ENCODE results near the gene SEM1. TPM values are rescaled to one million over a fixed set of nuclear protein-coding genes. Genes with fewer than 3 reads are reported as not detected.

SEM1 gene
- total and polyA plus RNA-seq, 2 of the 8 experiments (the other 6 are each of a cell fraction or from before 2014, with no cell fraction given), result 20.8 to 75.3 TPM

- Histone ChIP-seq H4K8ac (ENCODE audit: extremely low read depth, insufficient read depth, low read length) (no peak overlapping the region), H3K79me1 (ENCODE audit: low read depth, low read length) (no peaks in the 10 kb centered on the region), H3K4ac (replicated peaks; ENCODE audit: insufficient read length, low read depth, low read length) (no peak overlapping the region), H3K23me2 (ENCODE audit: low read depth, low read length) (no peaks in the 10 kb centered on the region; the same call in 1 of the 2 replicates), H2BK20ac (ENCODE audit: low read length) (no peak overlapping the region), H2BK120ac (replicated peaks; ENCODE audit: low read depth, low read length) (no peak overlapping the region), H3K36me3 (ENCODE audit: control insufficient read depth in 2 of 4, insufficient read depth in 4 of 4, low read length in 3 of 4) (no peaks in the 10 kb centered on the region), H3K4me1 (replicated peaks in 1 of 4; ENCODE audit: control insufficient read depth in 3 of 4, insufficient read depth in 4 of 4, low read length in 3 of 4) (no peaks in the 10 kb centered on the region), H2AFZ (ENCODE audit: low read length) (no peak overlapping the region), H3K14ac (ENCODE audit: insufficient read length) (no peak overlapping the region), H3K9me3 (ENCODE audit: insufficient read depth in 2 of 2, low read depth in 1 of 2, low read length in 1 of 2) (no peaks in the 10 kb centered on the region), H2AK5ac (ENCODE audit: low read depth, low read length) (no peak overlapping the region), H3K9ac (replicated peaks in 1 of 4; ENCODE audit: extremely low read depth in 1 of 4, low read depth in 3 of 4, low read length in 3 of 4) (no peak overlapping the region), H4K5ac (ENCODE audit: insufficient read length, low read depth, low read length) (no peak overlapping the region), H4K91ac (replicated peaks; ENCODE audit: insufficient read length, low read length) (no peak overlapping the region), H3K4me3 (ENCODE audit: extremely low read depth in 1 of 4, insufficient read depth in 2 of 4, low read depth in 3 of 4, low read length in 4 of 4) (no peak overlapping the region), H3K18ac (ENCODE audit: extremely low read depth, low read length) (no peak overlapping the region), H3K27ac (ENCODE audit: low read depth, low read length) (no peak overlapping the region), H3K4me2 (ENCODE audit: insufficient read depth in 1 of 2, low read depth in 2 of 2, low read length in 2 of 2) (no peak overlapping the region), H2BK5ac (ENCODE audit: low read depth, low read length) (no peak overlapping the region), H3K23ac (ENCODE audit: insufficient read length) (no peak overlapping the region), H2BK12ac (ENCODE audit: low read depth, low read length) (no peak overlapping the region), H3K56ac (replicated peaks; ENCODE audit: insufficient read length, low read depth, low read length) (no peak overlapping the region), H2BK15ac (ENCODE audit: low read length) (no peak overlapping the region), H3K79me2 (ENCODE audit: control insufficient read depth in 1 of 2, insufficient read depth in 2 of 2, low read length in 2 of 2) (no peaks in the 10 kb centered on the region), H4K20me1 (replicated peaks in 1 of 2; ENCODE audit: control insufficient read depth in 1 of 2, insufficient read depth in 2 of 2, low read length in 2 of 2) (peaks cover 0 to 2% of the 10 kb centered on the region in 2 experiments), H3K27me3 (replicated peaks in 1 of 4; ENCODE audit: control insufficient read depth in 3 of 4, extremely low read depth in 1 of 4, insufficient read depth in 3 of 4, low read length in 3 of 4) (no peaks in the 10 kb centered on the region)
- no peak for DNase-seq (ENCODE audit: low read depth in 1 of 2, low spot score in 2 of 2)
- POLR2A ChIA-PET (ENCODE audit: partially characterized antibody), result interaction anchor here (1.2 kb wide), 1 partner anchor 11 kb away, joined by 3 read pairs; no protein-coding TSS in a partner anchor
- no peak for FAIRE-seq
- CTCF ChIA-PET (ENCODE audit: partially characterized antibody), result interaction anchor here (0.5 kb wide), 1 partner anchor 168 kb away, joined by 3 read pairs; no protein-coding TSS in a partner anchor
- 81% methylated on average over 5 of the region's 5 CpGs; no CpG with 5 or more reads in 1 of the 2 experiments for WGBS, 2 experiments (ENCODE audit: extremely low coverage in 1 of 2, insufficient coverage in 1 of 2, insufficient read length in 1 of 2, insufficient replicate concordance in 2 of 2, low coverage in 1 of 2, low lambda C conversion rate in 2 of 2, missing lambda C conversion rate in 1 of 2)
- TF ChIP-seq NANOG (IDR thresholded peaks at IDR 0.05; ENCODE audit: insufficient read depth, low read depth, low read length, poor library complexity, severe bottlenecking) (no peak), SRF (IDR thresholded peaks at IDR 0.05; ENCODE audit: low read depth, low read length) (no peak), CHD2 (IDR thresholded peaks at IDR 0.05; ENCODE audit: low read length) (no peak), RFX5 (IDR thresholded peaks at IDR 0.05; ENCODE audit: borderline replicate concordance, low read depth, low read length) (no peak), EP300 (IDR thresholded peaks at IDR 0.05; ENCODE audit: borderline replicate concordance in 1 of 2, low read depth in 2 of 2, low read length in 2 of 2) (no peak), ASH2L (IDR thresholded peaks at IDR 0.05; ENCODE audit: low read length) (no peak), POU5F1 (IDR thresholded peaks at IDR 0.05; ENCODE audit: low read depth, low read length) (no peak), RNF2 (IDR thresholded peaks at IDR 0.05; ENCODE audit: borderline replicate concordance, low read depth, low read length, missing control alignments, poor library complexity, severe bottlenecking) (no peak), SP2 (IDR thresholded peaks at IDR 0.05; ENCODE audit: low read length) (no peak), JUN (IDR thresholded peaks at IDR 0.05; ENCODE audit: low read depth, low read length) (no peak), PHF8 (conservative IDR thresholded peaks at IDR 0.05; ENCODE audit: low read depth, low read length) (no peak), EGR1 (IDR thresholded peaks at IDR 0.05; ENCODE audit: borderline replicate concordance, low read depth, low read length) (no peak), KDM5A (IDR thresholded peaks at IDR 0.05; ENCODE audit: low read length) (no peak), TBP (IDR thresholded peaks at IDR 0.05; ENCODE audit: low read depth, low read length) (no peak), POLR2AphosphoS5 (IDR thresholded peaks at IDR 0.05; ENCODE audit: low read depth, low read length) (no peak)
These were observed 32.7 kb downstream of the SEM1 start for GRCh38 chr7:96676919-96677318.
